OCI-LY1 (cell line): Measurements from ENCODE around the gene CAPN6.

Experiments used
- H2AFZ ChIP-seq: fragments of 200-600 bp; sonication (generic), shearing (Covaris generic); 2 replicates; pipeline ENCODE4 v1.6.0; 2014; ENCODE audit warnings: antibody characterized with exemption, mild to moderate bottlenecking, low read length
- H3F3A ChIP-seq: fragments of 200-600 bp; sonication (generic), shearing (Covaris generic); 2 replicates; pipeline ENCODE4 v1.6.0; 2014; ENCODE audit warnings: mild to moderate bottlenecking, antibody characterized with exemption, low read length, moderate library complexity; ENCODE audit not compliant: insufficient read depth
- H3K27ac ChIP-seq: fragments of 200-600 bp; sonication (generic); 2 replicates; pipeline ENCODE4 v1.5.1; 2014; ENCODE audit warnings: low read length, mixed run types, mild to moderate bottlenecking, low read depth; ENCODE audit not compliant: poor library complexity, severe bottlenecking
- H3K27me3 ChIP-seq: fragments of 200-600 bp; sonication (generic); 2 replicates; pipeline ENCODE4 v1.6.0; 2014; ENCODE audit warnings: antibody characterized with exemption, mild to moderate bottlenecking, low read length, moderate library complexity; ENCODE audit not compliant: insufficient read depth
- H3K36me3 ChIP-seq: fragments of 200-600 bp; sonication (generic); 2 replicates; pipeline ENCODE4 v1.6.1; 2014; ENCODE audit warnings: mild to moderate bottlenecking, antibody characterized with exemption, low read length, moderate library complexity, mixed read lengths; ENCODE audit not compliant: insufficient read depth
- H3K4me1 ChIP-seq: fragments of 200-600 bp; sonication (generic); 2 replicates; pipeline ENCODE4 v1.5.1; 2014; ENCODE audit warnings: mild to moderate bottlenecking, low read length, moderate library complexity; ENCODE audit not compliant: insufficient read depth, severe bottlenecking
- H3K4me2 ChIP-seq: fragments of 200-600 bp; sonication (generic), shearing (Covaris generic); 2 replicates; pipeline ENCODE4 v1.6.1; 2014; ENCODE audit warnings: low read length
- H3K4me3 ChIP-seq: fragments of 200-600 bp; sonication (generic); 2 replicates; pipeline ENCODE4 v1.5.1; 2014; ENCODE audit warnings: low read length, low read depth, mild to moderate bottlenecking, mixed read lengths; ENCODE audit not compliant: poor library complexity, severe bottlenecking
- H3K79me2 ChIP-seq: fragments of 200-600 bp; shearing (Covaris generic); 2 replicates; pipeline ENCODE4 v1.6.1; 2016; ENCODE audit warnings: mixed run types, low read length, mixed read lengths; ENCODE audit not compliant: insufficient read depth
- H3K9ac ChIP-seq: fragments of 200-600 bp; sonication (generic), shearing (Covaris generic); 2 replicates; pipeline ENCODE4 v1.6.1; 2014; ENCODE audit warnings: mild to moderate bottlenecking, low read length, mixed read lengths
- H3K9me2 ChIP-seq: fragments of 200-600 bp; sonication (generic), shearing (Covaris generic); 2 replicates; pipeline ENCODE4 v1.6.1; 2014; ENCODE audit warnings: low read depth, mild to moderate bottlenecking, low read length, mixed read lengths
- H3K9me3 ChIP-seq: fragments of 200-600 bp; shearing (Covaris generic); 2 replicates; pipeline ENCODE4 v1.6.1; 2014; ENCODE audit warnings: low read length, mixed read lengths
- H4K20me1 ChIP-seq: fragments of 200-600 bp; sonication (generic), shearing (Covaris generic); 2 replicates; pipeline ENCODE4 v1.6.0; 2016; ENCODE audit warnings: mild to moderate bottlenecking, low read length; ENCODE audit not compliant: insufficient read depth
- EZH2 ChIP-seq: fragments of 200-600 bp; sonication (generic), shearing (Covaris generic); IDR thresholded peaks from 2 replicates; pipeline ENCODE4 v1.8.0; 2017; ENCODE audit warnings: borderline replicate concordance, mixed run types, mild to moderate bottlenecking, antibody characterized with exemption, low read length, moderate library complexity, mixed read lengths
- TF ChIP-seq, protein P1 (sequence below): fragments of 200-600 bp; sonication (generic), shearing (Covaris generic); IDR thresholded peaks from 2 replicates; pipeline ENCODE4 v1.5.1; 2017; ENCODE audit warnings: mild to moderate bottlenecking, antibody characterized with exemption, low read length, moderate library complexity, mixed read lengths

The CAPN6 gene

GRCh38 chrX:111200327-111200726 lies 70.0 kb downstream of the CAPN6 start:
- TF ChIP-seq, protein P1, sequence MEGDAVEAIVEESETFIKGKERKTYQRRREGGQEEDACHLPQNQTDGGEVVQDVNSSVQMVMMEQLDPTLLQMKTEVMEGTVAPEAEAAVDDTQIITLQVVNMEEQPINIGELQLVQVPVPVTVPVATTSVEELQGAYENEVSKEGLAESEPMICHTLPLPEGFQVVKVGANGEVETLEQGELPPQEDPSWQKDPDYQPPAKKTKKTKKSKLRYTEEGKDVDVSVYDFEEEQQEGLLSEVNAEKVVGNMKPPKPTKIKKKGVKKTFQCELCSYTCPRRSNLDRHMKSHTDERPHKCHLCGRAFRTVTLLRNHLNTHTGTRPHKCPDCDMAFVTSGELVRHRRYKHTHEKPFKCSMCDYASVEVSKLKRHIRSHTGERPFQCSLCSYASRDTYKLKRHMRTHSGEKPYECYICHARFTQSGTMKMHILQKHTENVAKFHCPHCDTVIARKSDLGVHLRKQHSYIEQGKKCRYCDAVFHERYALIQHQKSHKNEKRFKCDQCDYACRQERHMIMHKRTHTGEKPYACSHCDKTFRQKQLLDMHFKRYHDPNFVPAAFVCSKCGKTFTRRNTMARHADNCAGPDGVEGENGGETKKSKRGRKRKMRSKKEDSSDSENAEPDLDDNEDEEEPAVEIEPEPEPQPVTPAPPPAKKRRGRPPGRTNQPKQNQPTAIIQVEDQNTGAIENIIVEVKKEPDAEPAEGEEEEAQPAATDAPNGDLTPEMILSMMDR: no peak
- no peak for TF ChIP-seq EZH2

GRCh38 chrX:111199505-111199904 lies 70.8 kb downstream of the CAPN6 start:
- Histone ChIP-seq H3K27ac (no peak overlapping the region), H3F3A (no peaks in the 10 kb centered on the region), H3K9me3 (no peaks in the 10 kb centered on the region), H3K9me2 (no peaks in the 10 kb centered on the region), H3K4me3 (no peak overlapping the region), H3K27me3 (no peaks in the 10 kb centered on the region), H2AFZ (no peak overlapping the region), H3K4me2 (no peak overlapping the region), H3K9ac (no peak overlapping the region), H3K4me1 (no peaks in the 10 kb centered on the region), H4K20me1 (no peaks in the 10 kb centered on the region), H3K36me3 (no peaks in the 10 kb centered on the region), H3K79me2 (no peaks in the 10 kb centered on the region)
- TF ChIP-seq, protein P1: no peak
- no peak for TF ChIP-seq EZH2

More at GRCh38 chrX:111200327-111200726, 70.0 kb downstream of the CAPN6 start:
- H4K20me1 ChIP-seq: no peaks in the 10 kb centered on the region
- H3K4me2 ChIP-seq: no peak overlapping the region
- no peaks in the 10 kb centered on the region for H3K4me1 ChIP-seq
- no peaks in the 10 kb centered on the region for H3F3A ChIP-seq
- no peaks in the 10 kb centered on the region for H3K27me3 ChIP-seq
- no peaks in the 10 kb centered on the region for H3K36me3 ChIP-seq
- H2AFZ ChIP-seq: no peak overlapping the region
- H3K9me3 ChIP-seq: no peaks in the 10 kb centered on the region
- H3K79me2 ChIP-seq: no peaks in the 10 kb centered on the region
- no peak overlapping the region for H3K4me3 ChIP-seq
- H3K9ac ChIP-seq: no peak overlapping the region
- H3K27ac ChIP-seq: no peak overlapping the region
- no peaks in the 10 kb centered on the region for H3K9me2 ChIP-seq
